Measurements from ENCODE around the gene CNPY1.

The CNPY1 gene

GRCh38 chr7:155509359-155509724 is 37.0 kb downstream of the CNPY1 start:
- no peak for DNase-seq

GRCh38 chr7:155508376-155509358 is 37.7 kb downstream of the CNPY1 start:
- no peak for DNase-seq

- DNase-seq: no peak
These were observed 38.8 kb downstream of the CNPY1 start for GRCh38 chr7:155507576-155507975.

- peak; percentile 17 for DNase-seq
These were observed 39.5 kb downstream of the CNPY1 start for GRCh38 chr7:155506854-155507337.

- DNase-seq: no peak
These were observed 41.0 kb downstream of the CNPY1 start for GRCh38 chr7:155505422-155505793.

- no peak for DNase-seq
These were observed 49.0 kb downstream of the CNPY1 start for GRCh38 chr7:155497149-155497901.

GRCh38 chr7:155496267-155497005 is 49.9 kb downstream of the CNPY1 start:
- no peak for DNase-seq

- DNase-seq: no peak
These were observed 50.7 kb downstream of the CNPY1 start for GRCh38 chr7:155495440-155496248.

- DNase-seq: no peak
These were observed 51.8 kb downstream of the CNPY1 start for GRCh38 chr7:155494551-155494950.

- no peak for DNase-seq
These were observed 52.4 kb downstream of the CNPY1 start for GRCh38 chr7:155493744-155494538.

- DNase-seq: no peak
These were observed 54.5 kb downstream of the CNPY1 start for GRCh38 chr7:155491812-155492211.

- peak; percentile 68 for DNase-seq
These were observed 55.4 kb downstream of the CNPY1 start for GRCh38 chr7:155490697-155491628.

- DNase-seq: no peak
These were observed 56.3 kb downstream of the CNPY1 start for GRCh38 chr7:155489862-155490696.

- no peak for DNase-seq
These were observed 57.1 kb downstream of the CNPY1 start for GRCh38 chr7:155489158-155489840.

- DNase-seq: no peak
These were observed 57.8 kb downstream of the CNPY1 start for GRCh38 chr7:155488483-155489127.

GRCh38 chr7:155487509-155488482 is 58.6 kb downstream of the CNPY1 start:
- no peak for DNase-seq
